ENCODE measurements around the gene KCNQ1OT1. TPM values are rescaled to one million over a fixed set of nuclear protein-coding genes. Genes with fewer than 3 reads are reported as not detected.

KCNQ1OT1 gene
- polyA plus RNA-seq, 3 donors: 0.84 to 2.4 (median 2.3) TPM

- no peak for DNase-seq
Measured at GRCh38 chr11:2584812-2585565, 114.8 kb downstream of the KCNQ1OT1 start.

- no peak for DNase-seq
Measured at GRCh38 chr11:2584434-2584811, 115.4 kb downstream of the KCNQ1OT1 start.

GRCh38 chr11:2583605-2583958 is 116.2 kb downstream of the KCNQ1OT1 start:
- no peak for DNase-seq

GRCh38 chr11:2582946-2583604 is 116.7 kb downstream of the KCNQ1OT1 start:
- no peak for DNase-seq

GRCh38 chr11:2582351-2582945 is 117.3 kb downstream of the KCNQ1OT1 start:
- DNase-seq: no peak

- no peak for DNase-seq
Measured at GRCh38 chr11:2581931-2582350, 117.9 kb downstream of the KCNQ1OT1 start.

- no peak for DNase-seq
Measured at GRCh38 chr11:2581151-2581930, 118.5 kb downstream of the KCNQ1OT1 start.

GRCh38 chr11:2580571-2581001 is 119.2 kb downstream of the KCNQ1OT1 start:
- no peak for DNase-seq

GRCh38 chr11:2580061-2580421 is 119.8 kb downstream of the KCNQ1OT1 start:
- no peak for DNase-seq

GRCh38 chr11:2579315-2580060 is 120.3 kb downstream of the KCNQ1OT1 start:
- no peak for DNase-seq

GRCh38 chr11:2578929-2579270 is 120.9 kb downstream of the KCNQ1OT1 start:
- DNase-seq: no peak

- no peak for DNase-seq
Measured at GRCh38 chr11:2577991-2578928, 121.5 kb downstream of the KCNQ1OT1 start.

GRCh38 chr11:2577031-2577990 is 122.5 kb downstream of the KCNQ1OT1 start:
- no peak for DNase-seq

- DNase-seq: no peak
Measured at GRCh38 chr11:2576549-2576948, 123.2 kb downstream of the KCNQ1OT1 start.

GRCh38 chr11:2576111-2576510 is 123.7 kb downstream of the KCNQ1OT1 start:
- DNase-seq: no peak

GRCh38 chr11:2575591-2576051 is 124.2 kb downstream of the KCNQ1OT1 start:
- DNase-seq: no peak

- DNase-seq: no peak
Measured at GRCh38 chr11:2574553-2575535, 125.0 kb downstream of the KCNQ1OT1 start.

GRCh38 chr11:2574043-2574552 is 125.7 kb downstream of the KCNQ1OT1 start:
- DNase-seq: no peak

Measured in renal pelvis (tissue), 4 donors.